Measurements from ENCODE around the gene IFT80. TPM values are rescaled to one million over a fixed set of nuclear protein-coding genes. Genes with fewer than 3 reads are reported as not detected.

Gene IFT80
- total and polyA plus RNA-seq, 2 donors from 2014 or later: 17.5 to 36.6 TPM

DNA sequence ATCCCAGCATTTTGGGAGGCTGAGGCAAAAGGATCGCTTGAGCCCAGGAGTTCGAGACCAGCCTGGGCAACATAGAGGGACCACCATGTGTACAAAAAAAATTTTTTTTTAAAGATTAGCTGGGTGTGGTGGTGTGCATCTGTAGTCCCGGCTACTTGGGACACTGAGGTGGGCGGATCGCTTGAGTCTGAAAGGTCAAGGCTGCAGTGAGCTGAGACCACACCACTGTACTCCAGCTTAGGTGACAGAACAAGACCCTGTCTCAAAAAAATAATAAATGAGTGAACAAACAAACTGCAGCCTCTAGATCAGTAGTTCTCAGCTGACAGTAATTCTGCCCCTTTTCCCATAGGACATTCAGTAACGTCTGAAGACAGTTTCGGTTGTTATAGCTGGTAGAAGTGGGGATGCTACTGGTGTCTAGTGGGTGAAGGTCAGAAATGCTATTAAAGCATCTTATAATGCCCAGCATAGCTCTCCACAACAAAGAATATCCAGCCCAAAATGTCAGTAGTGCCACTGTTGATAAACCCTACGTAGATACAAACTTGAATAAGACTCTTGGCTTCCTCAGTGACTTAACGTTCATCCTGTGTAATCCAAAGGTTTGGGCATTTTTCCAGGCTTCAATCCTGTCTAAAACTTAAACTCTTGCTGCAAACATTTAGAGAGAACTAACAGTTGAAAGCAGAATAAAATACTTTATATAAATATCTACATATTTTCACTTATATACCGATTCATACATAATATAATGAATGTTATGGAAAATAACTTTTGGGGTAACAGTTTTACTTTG is 11.0 kb upstream of the IFT80 start:
- H3K27ac ChIP-seq (ENCODE audit: low read depth in 2 of 2, low read length in 2 of 2): no peak overlapping the region
- H3K27me3 ChIP-seq (ENCODE audit: control insufficient read depth, insufficient read depth, low read length): no peaks in the 10 kb centered on the region
- H3K4me3 ChIP-seq (ENCODE audit: low read length in 3 of 3): no peak overlapping the region
- H3K36me3 ChIP-seq (ENCODE audit: control insufficient read depth in 2 of 3, insufficient read depth in 3 of 3, low read length in 3 of 3): peaks cover 0 to 3% (median 1%) of the 10 kb centered on the region in 3 donors
- FAIRE-seq (no peak), DNase-seq (no peak)
- no peaks in the 10 kb centered on the region for H3K9me3 ChIP-seq (ENCODE audit: control insufficient read depth in 2 of 3, insufficient read depth in 1 of 3, low read length in 3 of 3)
- H3K9ac ChIP-seq (ENCODE audit: low read length in 3 of 3): no peak overlapping the region
- TF ChIP-seq, protein P1, sequence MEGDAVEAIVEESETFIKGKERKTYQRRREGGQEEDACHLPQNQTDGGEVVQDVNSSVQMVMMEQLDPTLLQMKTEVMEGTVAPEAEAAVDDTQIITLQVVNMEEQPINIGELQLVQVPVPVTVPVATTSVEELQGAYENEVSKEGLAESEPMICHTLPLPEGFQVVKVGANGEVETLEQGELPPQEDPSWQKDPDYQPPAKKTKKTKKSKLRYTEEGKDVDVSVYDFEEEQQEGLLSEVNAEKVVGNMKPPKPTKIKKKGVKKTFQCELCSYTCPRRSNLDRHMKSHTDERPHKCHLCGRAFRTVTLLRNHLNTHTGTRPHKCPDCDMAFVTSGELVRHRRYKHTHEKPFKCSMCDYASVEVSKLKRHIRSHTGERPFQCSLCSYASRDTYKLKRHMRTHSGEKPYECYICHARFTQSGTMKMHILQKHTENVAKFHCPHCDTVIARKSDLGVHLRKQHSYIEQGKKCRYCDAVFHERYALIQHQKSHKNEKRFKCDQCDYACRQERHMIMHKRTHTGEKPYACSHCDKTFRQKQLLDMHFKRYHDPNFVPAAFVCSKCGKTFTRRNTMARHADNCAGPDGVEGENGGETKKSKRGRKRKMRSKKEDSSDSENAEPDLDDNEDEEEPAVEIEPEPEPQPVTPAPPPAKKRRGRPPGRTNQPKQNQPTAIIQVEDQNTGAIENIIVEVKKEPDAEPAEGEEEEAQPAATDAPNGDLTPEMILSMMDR (IDR thresholded peaks at IDR 0.05; ENCODE audit: borderline replicate concordance, extremely low read depth, insufficient read depth): no peak
- intact Hi-C loops (cut with DNase I): no loop called here
- H3K4me1 ChIP-seq (ENCODE audit: control insufficient read depth in 2 of 3, insufficient read depth in 2 of 3, low read depth in 1 of 3, low read length in 3 of 3): no peaks in the 10 kb centered on the region

GRCh38 chr3:160403796-160404470 is 4.9 kb upstream of the IFT80 start:
- no peak overlapping the region for H3K27ac ChIP-seq (ENCODE audit: low read depth in 2 of 2, low read length in 2 of 2)
- H3K9me3 ChIP-seq (ENCODE audit: control insufficient read depth in 2 of 3, insufficient read depth in 1 of 3, low read length in 3 of 3): no peaks in the 10 kb centered on the region
- FAIRE-seq (no peak), DNase-seq (peak in 2 of 5 donors; percentile 8 to 33)
- H3K9ac ChIP-seq (ENCODE audit: low read length in 3 of 3): no peak overlapping the region
- intact Hi-C loops (cut with DNase I): no loop called here
- no peak overlapping the region for H3K4me3 ChIP-seq (ENCODE audit: low read length in 3 of 3)
- H3K4me1 ChIP-seq (ENCODE audit: control insufficient read depth in 2 of 3, insufficient read depth in 2 of 3, low read depth in 1 of 3, low read length in 3 of 3): no peaks in the 10 kb centered on the region
- H3K27me3 ChIP-seq (ENCODE audit: control insufficient read depth, insufficient read depth, low read length): no peaks in the 10 kb centered on the region
- peaks cover 0 to 4% (median 3%) of the 10 kb centered on the region in 3 donors for H3K36me3 ChIP-seq (ENCODE audit: control insufficient read depth in 2 of 3, insufficient read depth in 3 of 3, low read length in 3 of 3)
- TF ChIP-seq, protein P1 (IDR thresholded peaks at IDR 0.05; ENCODE audit: borderline replicate concordance, extremely low read depth, insufficient read depth): no peak

DNA sequence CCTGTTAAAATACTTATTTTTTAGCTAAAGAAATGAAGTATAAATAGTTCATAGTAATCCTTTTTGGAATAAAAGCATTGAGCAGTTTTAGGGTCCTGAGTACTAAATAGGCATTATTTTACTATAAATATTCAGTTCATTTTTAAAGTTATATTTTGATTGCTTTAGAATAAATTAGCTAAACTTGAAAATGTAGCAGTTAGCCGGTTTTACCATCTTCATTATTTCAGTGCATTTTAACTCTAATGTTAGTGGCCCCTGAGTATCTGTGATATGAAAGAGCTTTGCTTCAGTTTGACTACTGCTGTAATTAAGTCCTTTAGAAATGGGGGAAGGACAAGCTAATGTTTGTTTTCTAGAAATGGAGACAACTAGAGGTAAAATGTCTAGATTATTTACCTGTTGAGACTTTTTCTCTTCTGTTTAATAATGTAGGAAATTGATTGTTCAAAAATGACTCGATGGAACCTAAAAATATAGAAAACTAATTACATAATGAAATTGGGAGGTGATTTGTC is 4.1 kb upstream of the IFT80 start:
- no peak for FAIRE-seq
- Histone ChIP-seq H3K9ac (ENCODE audit: low read length in 3 of 3) (peak overlapping the region in 1 of 3 donors; percentile 3), H3K4me3 (ENCODE audit: low read length in 3 of 3) (no peak overlapping the region), H3K4me1 (ENCODE audit: control insufficient read depth in 2 of 3, insufficient read depth in 2 of 3, low read depth in 1 of 3, low read length in 3 of 3) (peaks cover 0 to 5% (median 0%) of the 10 kb centered on the region in 3 donors), H3K27ac (ENCODE audit: low read depth in 2 of 2, low read length in 2 of 2) (no peak overlapping the region), H3K36me3 (ENCODE audit: control insufficient read depth in 2 of 3, insufficient read depth in 3 of 3, low read length in 3 of 3) (peaks cover 0 to 4% (median under 1%) of the 10 kb centered on the region in 3 donors), H3K27me3 (ENCODE audit: control insufficient read depth, insufficient read depth, low read length) (no peaks in the 10 kb centered on the region), H3K9me3 (ENCODE audit: control insufficient read depth in 2 of 3, insufficient read depth in 1 of 3, low read length in 3 of 3) (no peaks in the 10 kb centered on the region)
- peak in 2 of 5 donors; percentile 16 to 31 for DNase-seq
- intact Hi-C loops (cut with DNase I): no loop called here
- TF ChIP-seq, protein P1 (IDR thresholded peaks at IDR 0.05; ENCODE audit: borderline replicate concordance, extremely low read depth, insufficient read depth): no peak

Data from kidney (tissue), 14 donors.